ENCODE measurements around the gene CACNA2D1.
A peak's percentile ranks its signal among the peaks of the same experiment; 100 is the strongest.

Gene CACNA2D1

GRCh38 chr7:82284936-82285519 lies 158.5 kb downstream of the CACNA2D1 start:
- DNase-seq (ENCODE audit: low spot score): peak; percentile 9

GRCh38 chr7:82275342-82275741 lies 168.2 kb downstream of the CACNA2D1 start:
- no peak for DNase-seq (ENCODE audit: low spot score)

GRCh38 chr7:82274681-82275080 lies 168.9 kb downstream of the CACNA2D1 start:
- no peak for DNase-seq (ENCODE audit: low spot score)

GRCh38 chr7:82273886-82274285 lies 169.7 kb downstream of the CACNA2D1 start:
- DNase-seq (ENCODE audit: low spot score): no peak

DNA sequence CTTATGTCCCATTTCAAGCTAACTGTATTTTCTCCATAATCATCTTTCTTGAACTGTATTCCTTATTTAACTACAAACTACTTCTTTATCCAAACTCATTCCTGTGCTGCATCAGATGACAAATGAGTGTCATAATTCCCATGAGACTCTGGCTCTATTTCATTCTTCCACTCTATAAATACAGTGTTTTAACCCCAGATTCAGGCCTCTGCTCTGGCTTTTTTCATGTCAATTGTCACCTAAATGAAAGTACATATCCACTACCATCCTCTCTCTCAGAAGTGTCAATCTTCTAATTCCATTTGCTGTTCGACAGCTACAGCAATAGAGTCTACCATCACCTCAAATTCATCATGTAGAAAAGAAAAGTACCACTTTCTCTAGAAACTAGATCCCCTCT lies 172.7 kb downstream of the CACNA2D1 start:
- DNase-seq (ENCODE audit: low spot score): no peak

GRCh38 chr7:82268632-82269031 lies 174.9 kb downstream of the CACNA2D1 start:
- DNase-seq (ENCODE audit: low spot score): no peak

- no peak for DNase-seq (ENCODE audit: low spot score)
Measured at GRCh38 chr7:82266081-82266480, 177.5 kb downstream of the CACNA2D1 start.

GRCh38 chr7:82264783-82265305 lies 178.7 kb downstream of the CACNA2D1 start:
- DNase-seq (ENCODE audit: low spot score): no peak

DNA sequence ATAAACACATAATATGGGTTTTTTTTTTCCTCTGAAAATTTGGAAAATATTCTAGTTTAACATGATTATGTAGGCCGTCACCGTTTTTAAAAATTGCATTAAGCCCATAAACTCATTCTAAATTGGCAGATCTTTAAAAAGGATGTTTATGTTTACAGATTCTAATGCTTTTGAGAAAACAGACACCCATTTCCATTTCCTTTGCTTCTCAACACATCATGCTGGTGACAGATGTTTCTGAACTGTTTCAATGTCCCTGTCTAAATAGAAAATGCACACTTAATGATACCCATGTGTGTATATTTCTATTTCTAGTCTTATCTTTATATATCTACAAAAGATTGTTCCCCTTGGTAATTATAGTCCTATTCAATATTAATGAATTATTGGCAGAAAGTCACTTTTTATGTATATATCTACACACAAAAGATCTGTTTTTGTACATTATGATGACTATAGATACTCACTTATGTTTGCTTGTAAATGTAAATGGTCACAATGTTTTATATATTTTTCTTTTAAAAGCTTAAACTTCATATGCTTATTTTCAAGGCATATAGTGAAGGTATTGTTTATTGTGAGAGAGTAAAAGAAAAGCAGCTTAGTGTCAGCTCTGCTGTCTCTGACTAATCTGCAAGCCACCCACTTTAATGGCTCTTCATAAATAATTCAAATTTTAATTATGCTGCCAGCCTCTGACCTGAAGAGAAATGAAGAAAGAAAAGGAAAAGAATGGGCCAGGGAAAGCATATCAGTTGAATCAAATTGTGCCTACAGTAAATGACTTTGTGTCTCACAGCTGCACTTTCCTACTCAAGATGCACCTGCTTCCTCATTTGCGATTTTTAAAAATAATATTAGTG lies 179.4 kb downstream of the CACNA2D1 start:
- DNase-seq (ENCODE audit: low spot score): no peak

DNA sequence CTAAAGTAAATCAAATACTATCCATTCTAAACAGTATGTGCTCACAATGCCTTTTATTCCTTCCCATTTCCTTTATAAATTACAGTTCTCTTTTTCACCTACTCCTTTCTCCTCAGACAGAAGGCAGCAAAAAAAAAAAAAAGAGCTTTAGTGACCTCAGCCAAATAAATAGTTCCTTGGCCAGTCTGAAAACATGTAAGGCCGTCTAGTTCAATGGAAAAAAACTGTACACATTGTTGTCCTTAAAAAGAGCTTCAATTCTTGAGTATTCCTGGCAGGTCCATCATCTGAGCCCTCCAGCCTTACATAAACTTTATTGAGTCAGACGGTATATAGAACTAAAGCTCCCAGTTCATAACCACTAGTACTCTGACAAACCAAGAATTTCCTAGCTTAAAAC lies 185.4 kb downstream of the CACNA2D1 start:
- DNase-seq (ENCODE audit: low spot score): no peak

DNA sequence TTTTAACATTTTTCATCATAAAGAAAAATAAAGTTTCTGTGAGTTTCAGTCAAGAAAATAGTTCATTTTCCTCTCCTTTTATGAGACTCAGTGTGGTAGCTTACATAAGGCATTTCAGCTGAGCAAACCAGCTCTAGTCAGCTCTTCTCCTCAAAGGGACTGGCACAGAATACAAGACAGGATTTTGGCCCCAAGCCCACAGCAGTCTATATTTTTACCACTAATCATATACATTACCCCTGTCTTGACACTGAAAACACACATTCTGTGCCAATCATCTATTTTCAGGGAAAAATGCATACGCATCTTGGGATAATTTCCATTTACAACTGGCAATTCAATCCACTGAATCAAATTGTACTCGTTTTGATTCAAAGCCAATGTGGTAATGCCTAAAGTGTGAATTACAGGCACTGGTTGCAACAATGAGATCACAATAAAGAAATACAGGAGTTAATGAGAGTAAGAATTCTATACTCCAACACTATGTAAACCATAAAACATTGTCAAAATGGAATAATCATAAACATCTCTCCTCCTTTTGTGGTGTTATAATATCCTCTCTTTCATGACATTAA lies 186.4 kb downstream of the CACNA2D1 start:
- DNase-seq (ENCODE audit: low spot score): no peak

DNA sequence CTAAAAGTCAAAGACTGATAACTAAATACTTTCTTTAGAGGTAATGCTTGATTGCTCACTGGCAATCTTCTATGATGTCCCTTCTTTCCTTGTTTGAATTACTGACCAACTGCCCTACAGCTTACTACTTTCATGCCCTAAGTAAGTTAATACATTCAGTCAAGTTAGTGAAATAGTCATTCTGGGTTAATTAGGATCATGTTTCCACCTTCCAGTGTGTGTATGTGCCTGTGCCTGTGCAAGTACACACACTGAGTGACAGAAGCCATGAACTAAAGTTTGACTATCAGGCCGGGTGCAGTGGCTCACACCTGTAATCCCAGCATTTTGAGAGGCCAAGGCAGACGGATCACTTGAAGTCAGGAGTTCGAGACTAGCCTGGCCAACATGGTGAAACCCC lies 187.9 kb downstream of the CACNA2D1 start:
- no peak for DNase-seq (ENCODE audit: low spot score)

DNA sequence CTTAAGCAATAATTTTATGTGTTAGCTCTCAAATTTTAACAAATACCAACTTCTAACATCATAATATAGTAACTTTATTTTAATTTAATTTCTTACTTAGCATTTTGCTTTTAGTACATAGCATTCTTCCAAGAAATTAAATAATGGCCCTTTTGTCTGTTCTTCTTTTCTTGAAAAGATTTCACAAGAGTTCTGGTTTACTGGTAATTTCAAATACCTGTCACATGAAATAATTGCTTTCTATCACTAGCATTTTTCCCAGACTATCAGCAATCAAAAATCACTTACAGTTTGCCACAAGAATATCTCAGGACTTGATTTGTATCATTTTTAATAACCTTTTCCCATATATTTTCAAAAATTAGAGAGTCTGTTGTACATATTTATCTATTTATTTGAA lies 193.0 kb downstream of the CACNA2D1 start:
- DNase-seq (ENCODE audit: low spot score): no peak

GRCh38 chr7:82249979-82250378 lies 193.6 kb downstream of the CACNA2D1 start:
- no peak for DNase-seq (ENCODE audit: low spot score)

DNA sequence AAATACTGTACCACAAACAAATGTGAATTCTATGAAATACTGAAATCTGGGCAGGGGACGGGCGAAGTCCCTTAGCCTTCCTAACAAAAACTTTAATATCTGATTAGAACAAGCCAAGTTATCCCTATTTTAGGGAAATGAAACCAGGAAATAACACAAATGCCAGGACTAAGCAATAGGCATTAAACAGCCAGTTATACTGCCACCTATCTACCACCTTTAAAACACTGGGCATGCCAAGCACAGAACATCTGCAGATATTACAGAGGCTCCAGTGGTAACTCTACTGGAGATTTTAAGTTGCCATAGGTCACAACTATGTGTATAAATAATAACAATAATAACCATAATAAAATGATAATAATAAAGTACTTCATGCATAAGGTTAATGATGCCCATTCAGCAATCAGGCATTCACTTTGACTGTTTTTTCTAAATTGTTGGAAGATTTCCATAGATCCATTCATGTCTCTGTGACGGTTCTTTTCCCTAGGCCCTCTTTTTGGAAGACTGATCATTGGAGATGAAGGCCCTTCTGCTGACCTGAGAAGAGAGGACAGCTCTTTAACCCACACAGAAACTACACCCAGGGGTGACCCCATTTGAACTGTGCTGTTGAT lies 195.7 kb downstream of the CACNA2D1 start:
- peak; percentile 37 for DNase-seq (ENCODE audit: low spot score)

DNA sequence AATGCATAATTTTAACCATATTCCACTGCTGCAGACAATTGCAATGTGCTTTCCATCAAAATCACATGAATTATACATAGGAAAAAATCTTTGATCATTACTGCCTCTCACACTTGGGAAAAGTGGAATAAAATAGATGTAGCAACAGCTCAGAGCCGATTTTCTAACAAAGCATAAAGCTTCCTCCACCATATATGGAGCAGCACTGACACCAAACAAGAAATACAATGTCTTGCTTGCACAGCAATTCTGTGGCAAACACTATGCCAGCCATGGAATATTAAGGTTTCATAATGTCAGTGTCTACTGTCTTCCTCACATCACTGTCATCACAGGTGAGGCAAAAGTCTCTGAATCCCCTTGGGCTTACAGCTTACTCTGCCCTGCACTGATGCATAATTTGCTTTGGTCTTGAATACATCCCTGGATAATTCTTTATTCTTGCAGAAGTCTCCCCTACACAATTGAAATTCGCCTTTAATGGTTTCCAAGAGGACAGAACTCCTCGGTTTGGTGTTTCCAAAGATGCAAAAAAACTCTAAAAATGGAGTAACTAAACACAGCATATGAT lies 198.5 kb downstream of the CACNA2D1 start:
- no peak for DNase-seq (ENCODE audit: low spot score)

- DNase-seq (ENCODE audit: low spot score): no peak
Measured at GRCh38 chr7:82241356-82241755, 202.2 kb downstream of the CACNA2D1 start.

DNA sequence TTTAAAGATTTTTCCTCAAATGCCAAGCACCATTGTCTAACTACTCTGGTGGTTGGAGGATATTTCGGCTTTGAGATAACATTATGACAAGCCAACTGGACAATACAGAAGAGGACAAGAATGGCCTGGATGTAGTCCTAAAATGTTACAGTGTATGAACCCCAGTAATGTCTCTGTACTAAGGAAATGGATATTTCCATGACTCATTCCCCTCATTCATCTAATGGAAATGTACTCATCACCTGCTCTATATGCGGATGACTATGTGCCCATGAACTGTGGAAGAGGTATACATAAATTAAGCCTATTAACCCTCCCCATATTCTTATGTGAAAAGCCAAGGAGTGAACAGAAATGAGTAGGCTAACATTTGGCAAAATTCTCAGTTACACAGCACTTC lies 207.9 kb downstream of the CACNA2D1 start:
- DNase-seq (ENCODE audit: low spot score): no peak

DNA sequence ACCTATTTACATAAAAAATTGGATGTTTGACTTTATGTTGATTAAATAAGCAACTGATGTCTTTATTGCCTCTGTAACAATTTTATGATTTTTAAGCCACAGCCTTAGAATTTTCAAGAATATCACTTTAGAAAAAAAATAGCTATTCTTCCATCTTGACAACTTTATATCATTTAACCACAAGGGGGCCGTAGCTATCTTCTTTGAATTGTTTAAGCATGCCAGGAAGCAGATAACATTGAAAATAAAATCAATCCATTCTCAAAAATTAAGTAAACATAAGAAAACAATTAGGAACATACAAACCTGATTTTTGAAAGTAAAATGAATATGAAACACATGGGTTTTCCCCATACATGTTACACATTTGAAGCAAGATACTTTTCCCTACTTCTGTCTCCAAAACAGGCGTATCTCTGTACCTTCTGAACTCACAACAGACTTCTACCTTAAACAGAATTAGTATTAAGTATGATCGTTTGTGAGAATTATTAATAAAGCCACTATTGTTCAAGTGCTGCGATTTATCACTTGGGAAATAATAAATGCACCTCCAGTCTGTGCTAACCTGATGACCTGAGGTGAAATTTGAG lies 209.0 kb downstream of the CACNA2D1 start:
- no peak for DNase-seq (ENCODE audit: low spot score)

- DNase-seq (ENCODE audit: low spot score): no peak
Measured at GRCh38 chr7:82230811-82231581, 212.6 kb downstream of the CACNA2D1 start.

- DNase-seq (ENCODE audit: low spot score): no peak
Measured at GRCh38 chr7:82229164-82229563, 214.4 kb downstream of the CACNA2D1 start.

All from iPS-NIHi11 (cell line).